ENCODE measurements around the gene TNFRSF21.
A peak's percentile ranks its signal among the peaks of the same experiment; 100 is the strongest.
"Not testable (repeated sequence)": the region's sequence is repeated elsewhere in the genome, so short reads cannot be mapped to it uniquely, and the experiment has no call there.

The TNFRSF21 gene

DNA sequence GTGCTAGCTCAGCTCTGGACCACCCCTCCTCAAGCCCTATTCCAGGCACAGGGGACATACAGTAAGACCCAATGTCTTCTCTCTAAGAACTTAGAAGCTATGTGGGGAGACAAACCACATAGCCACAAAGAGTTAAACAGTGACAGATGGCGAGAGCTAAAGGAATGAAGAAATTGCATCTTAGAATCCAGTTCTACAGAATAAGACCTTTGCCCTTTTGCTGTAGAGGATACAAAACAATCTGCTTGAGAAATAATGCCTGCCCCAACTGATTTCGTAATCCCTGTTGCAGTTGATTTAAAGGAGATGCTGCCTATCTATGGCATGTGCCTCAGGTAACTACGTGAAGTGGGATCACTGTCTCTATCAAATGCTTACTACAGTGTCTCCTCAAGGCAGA, 31.2 kb downstream of the TNFRSF21 start:
- DNase-seq (ENCODE audit: low read depth, low spot score) = peak; percentile 13
- H3K4me3 ChIP-seq (ENCODE audit: low read depth, low read length) = no peak overlapping the region
- TF ChIP-seq, protein P1, sequence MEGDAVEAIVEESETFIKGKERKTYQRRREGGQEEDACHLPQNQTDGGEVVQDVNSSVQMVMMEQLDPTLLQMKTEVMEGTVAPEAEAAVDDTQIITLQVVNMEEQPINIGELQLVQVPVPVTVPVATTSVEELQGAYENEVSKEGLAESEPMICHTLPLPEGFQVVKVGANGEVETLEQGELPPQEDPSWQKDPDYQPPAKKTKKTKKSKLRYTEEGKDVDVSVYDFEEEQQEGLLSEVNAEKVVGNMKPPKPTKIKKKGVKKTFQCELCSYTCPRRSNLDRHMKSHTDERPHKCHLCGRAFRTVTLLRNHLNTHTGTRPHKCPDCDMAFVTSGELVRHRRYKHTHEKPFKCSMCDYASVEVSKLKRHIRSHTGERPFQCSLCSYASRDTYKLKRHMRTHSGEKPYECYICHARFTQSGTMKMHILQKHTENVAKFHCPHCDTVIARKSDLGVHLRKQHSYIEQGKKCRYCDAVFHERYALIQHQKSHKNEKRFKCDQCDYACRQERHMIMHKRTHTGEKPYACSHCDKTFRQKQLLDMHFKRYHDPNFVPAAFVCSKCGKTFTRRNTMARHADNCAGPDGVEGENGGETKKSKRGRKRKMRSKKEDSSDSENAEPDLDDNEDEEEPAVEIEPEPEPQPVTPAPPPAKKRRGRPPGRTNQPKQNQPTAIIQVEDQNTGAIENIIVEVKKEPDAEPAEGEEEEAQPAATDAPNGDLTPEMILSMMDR (IDR thresholded peaks at IDR 0.05; ENCODE audit: low read depth, low read length) = no peak
- in situ Hi-C loops (cut with HindIII; ENCODE audit: low sequenced_read_pairs) = no loop called here

DNA sequence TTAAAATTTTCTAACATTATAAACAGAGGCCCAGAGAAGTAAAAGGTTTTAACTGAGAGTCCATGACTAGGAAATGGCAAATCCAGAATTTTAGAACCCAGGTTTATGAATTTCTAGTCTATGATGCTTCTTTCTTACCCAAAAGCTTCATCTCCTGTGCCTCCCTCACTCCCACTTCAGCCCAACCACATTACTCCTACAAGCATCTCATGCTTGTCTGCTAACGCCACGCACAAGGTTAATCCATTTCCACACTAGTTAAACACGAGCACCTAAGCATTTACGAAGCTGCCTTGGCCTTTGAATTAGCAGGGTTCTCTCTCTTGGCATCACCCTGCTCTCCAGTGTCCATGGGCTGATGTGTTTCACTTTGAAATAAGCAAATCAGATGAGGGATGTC, 32.0 kb downstream of the TNFRSF21 start:
- H3K4me3 ChIP-seq (ENCODE audit: low read depth, low read length) = no peak overlapping the region
- no peak for DNase-seq (ENCODE audit: low read depth, low spot score)
- TF ChIP-seq, protein P1 (IDR thresholded peaks at IDR 0.05; ENCODE audit: low read depth, low read length) = no peak
- in situ Hi-C loops (cut with HindIII; ENCODE audit: low sequenced_read_pairs) = no loop called here

DNA sequence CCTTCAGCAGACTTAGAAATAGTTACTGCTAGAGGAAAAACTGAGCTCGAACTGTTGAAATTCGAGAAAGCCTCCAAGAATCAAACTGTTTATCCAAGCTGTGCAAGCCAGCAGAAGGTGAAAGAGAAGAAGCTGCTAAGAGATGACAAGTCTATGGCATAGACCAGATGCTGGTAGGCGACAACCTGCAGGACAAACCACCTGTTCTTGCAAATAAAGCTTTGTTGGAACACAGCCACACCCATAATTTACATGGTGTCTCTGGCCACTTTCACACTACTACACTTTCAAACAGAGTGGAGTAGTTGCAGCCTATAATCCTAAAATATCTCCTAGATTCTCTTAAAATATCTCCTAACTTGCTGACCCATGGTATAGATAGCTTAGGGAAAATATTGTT, 33.3 kb downstream of the TNFRSF21 start:
- no peak for DNase-seq (ENCODE audit: low read depth, low spot score)
- TF ChIP-seq, protein P1 (IDR thresholded peaks at IDR 0.05; ENCODE audit: low read depth, low read length) = no peak
- no peak overlapping the region for H3K4me3 ChIP-seq (ENCODE audit: low read depth, low read length)
- in situ Hi-C loops (cut with HindIII; ENCODE audit: low sequenced_read_pairs) = no loop called here

DNA sequence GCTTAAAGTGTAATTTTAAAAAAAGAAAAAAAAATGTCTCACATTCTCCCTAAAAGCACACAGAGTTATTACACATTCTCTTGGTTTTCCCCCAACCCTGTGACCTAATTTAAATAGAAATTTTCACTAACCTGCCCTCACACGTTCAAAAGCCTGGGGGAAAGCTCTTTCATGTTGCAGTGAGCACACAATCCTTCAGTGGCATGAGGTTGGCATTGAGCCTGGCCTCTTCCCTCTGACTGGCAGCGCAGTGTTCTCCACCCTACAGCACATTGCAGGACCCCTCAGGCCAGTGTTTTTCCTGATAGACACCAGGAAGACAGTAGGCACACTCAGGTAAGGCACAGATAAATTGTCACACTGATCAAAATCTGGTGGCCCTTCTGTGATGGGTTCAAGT, 34.1 kb downstream of the TNFRSF21 start:
- TF ChIP-seq, protein P1 (IDR thresholded peaks at IDR 0.05; ENCODE audit: low read depth, low read length) = no peak

DNA sequence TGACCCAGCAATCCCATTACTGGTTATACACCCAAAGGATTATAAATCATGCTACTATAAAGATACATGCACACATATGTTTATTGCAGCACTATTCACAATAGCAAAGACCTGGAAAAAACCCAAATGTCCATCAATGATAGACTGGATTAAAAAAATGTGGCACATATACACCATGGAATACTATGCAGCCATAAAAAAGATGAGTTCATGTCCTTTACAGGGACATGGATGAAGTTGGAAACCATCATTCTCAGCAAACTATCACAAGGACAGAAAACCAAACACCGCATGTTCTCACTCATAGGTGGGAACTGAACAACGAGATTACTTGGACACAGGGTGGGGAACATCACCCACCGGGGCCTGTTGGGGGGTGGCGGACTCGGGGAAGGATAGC, 34.6 kb downstream of the TNFRSF21 start:
- in situ Hi-C loops (cut with HindIII; ENCODE audit: low sequenced_read_pairs) = not testable (repeated sequence)

More for the DNA sequence above, 34.1 kb downstream of the TNFRSF21 start:
- no peak overlapping the region for H3K4me3 ChIP-seq (ENCODE audit: low read depth, low read length)
- no peak for DNase-seq (ENCODE audit: low read depth, low spot score)
- in situ Hi-C loops (cut with HindIII; ENCODE audit: low sequenced_read_pairs) = no loop called here

DNA sequence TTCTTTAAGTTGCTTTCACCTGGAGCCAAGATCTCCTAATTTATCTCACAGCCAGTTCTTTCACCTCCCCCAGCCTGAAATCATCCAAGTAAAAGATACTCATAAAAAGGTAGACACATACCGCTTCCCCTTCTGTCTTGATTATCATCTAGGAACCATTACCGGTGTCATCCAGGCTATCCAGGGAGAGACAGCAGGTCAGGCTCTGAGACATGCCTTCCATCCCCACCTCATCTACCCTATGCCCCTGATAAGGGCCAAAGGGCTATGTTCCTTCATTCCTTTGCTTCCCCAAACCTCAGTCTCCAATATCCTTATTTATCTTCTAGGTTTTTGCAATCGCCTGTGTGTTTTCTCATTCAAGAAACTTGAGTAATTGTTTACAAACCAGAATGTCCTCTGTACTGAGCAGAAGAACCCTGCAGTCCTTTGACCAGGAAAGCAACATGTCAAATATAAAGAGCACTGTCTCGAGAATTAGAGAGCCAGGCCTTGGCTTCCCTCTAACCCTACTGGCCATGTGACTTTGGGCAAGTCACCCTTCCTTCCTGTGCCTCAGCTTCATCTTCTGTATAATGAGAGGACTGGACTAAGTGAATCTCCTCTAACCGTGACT, 41.0 kb downstream of the TNFRSF21 start:
- DNase-seq (ENCODE audit: low read depth, low spot score) = no peak
- H3K4me3 ChIP-seq (ENCODE audit: low read depth, low read length) = no peak overlapping the region
- TF ChIP-seq, protein P1 (IDR thresholded peaks at IDR 0.05; ENCODE audit: low read depth, low read length) = no peak
- in situ Hi-C loops (cut with HindIII; ENCODE audit: low sequenced_read_pairs) = no loop called here

More for the DNA sequence above, 34.6 kb downstream of the TNFRSF21 start:
- not testable (repeated sequence) for DNase-seq (ENCODE audit: low read depth, low spot score); H3K4me3 ChIP-seq (ENCODE audit: low read depth, low read length)

DNA sequence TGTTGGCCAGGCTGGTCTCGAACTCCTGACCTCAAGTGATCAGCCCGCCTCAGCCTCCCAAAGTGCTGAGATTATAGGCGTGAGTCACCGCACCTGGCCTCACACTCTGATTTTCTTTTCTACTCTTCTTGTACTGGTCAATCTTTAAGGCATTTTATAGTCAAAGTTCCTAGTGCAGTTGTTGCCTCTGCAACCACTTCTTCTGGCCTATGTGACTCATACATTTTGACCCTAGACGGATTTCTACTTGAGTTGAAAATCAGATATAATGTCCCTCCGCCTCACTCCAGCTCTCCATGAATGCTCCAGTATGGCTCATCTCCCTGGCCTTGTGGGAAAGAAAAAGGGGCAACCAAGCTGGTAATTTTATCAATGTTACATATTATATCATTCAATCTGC, 42.4 kb downstream of the TNFRSF21 start:
- TF ChIP-seq, protein P1 (IDR thresholded peaks at IDR 0.05; ENCODE audit: low read depth, low read length) = no peak
- in situ Hi-C loops (cut with HindIII; ENCODE audit: low sequenced_read_pairs) = no loop called here
- DNase-seq (ENCODE audit: low read depth, low spot score) = no peak
- no peak overlapping the region for H3K4me3 ChIP-seq (ENCODE audit: low read depth, low read length)

Data from astrocyte of the spinal cord (primary cell).